ENCODE data around the gene MAGEA6.

MAGEA6 gene

GRCh38 chrX:152733261-152733975 lies 36.1 kb downstream of the MAGEA6 start, which contains the start of the genes CSAG1 and MAGEA12:
Gene CSAG1 (minus strand): TSS chrX:152733721. CDS start chrX:152732460, 1,261 bp downstream.
Gene MAGEA12 (plus strand): TSS chrX:152733757. CDS start chrX:152736162, 2,405 bp downstream.
- DNase-seq = no peak

GRCh38 chrX:152725409-152725808 lies 44.1 kb downstream of the MAGEA6 start:
- DNase-seq = no peak
